OCI-LY1 (cell line): ENCODE results near the gene FXYD6.

Source experiments
- H2AFZ ChIP-seq: fragments of 200-600 bp; sonication (generic), shearing (Covaris generic); 2 replicates; pipeline ENCODE4 v1.6.0; 2014; ENCODE audit warnings: antibody characterized with exemption, mild to moderate bottlenecking, low read length
- H3F3A ChIP-seq: fragments of 200-600 bp; sonication (generic), shearing (Covaris generic); 2 replicates; pipeline ENCODE4 v1.6.0; 2014; ENCODE audit warnings: mild to moderate bottlenecking, antibody characterized with exemption, low read length, moderate library complexity; ENCODE audit not compliant: insufficient read depth
- H3K27ac ChIP-seq: fragments of 200-600 bp; sonication (generic); 2 replicates; pipeline ENCODE4 v1.5.1; 2014; ENCODE audit warnings: low read length, mixed run types, mild to moderate bottlenecking, low read depth; ENCODE audit not compliant: poor library complexity, severe bottlenecking
- H3K27me3 ChIP-seq: fragments of 200-600 bp; sonication (generic); 2 replicates; pipeline ENCODE4 v1.6.0; 2014; ENCODE audit warnings: antibody characterized with exemption, mild to moderate bottlenecking, low read length, moderate library complexity; ENCODE audit not compliant: insufficient read depth
- H3K36me3 ChIP-seq: fragments of 200-600 bp; sonication (generic); 2 replicates; pipeline ENCODE4 v1.6.1; 2014; ENCODE audit warnings: mild to moderate bottlenecking, antibody characterized with exemption, low read length, moderate library complexity, mixed read lengths; ENCODE audit not compliant: insufficient read depth
- H3K4me1 ChIP-seq: fragments of 200-600 bp; sonication (generic); 2 replicates; pipeline ENCODE4 v1.5.1; 2014; ENCODE audit warnings: mild to moderate bottlenecking, low read length, moderate library complexity; ENCODE audit not compliant: insufficient read depth, severe bottlenecking
- H3K4me2 ChIP-seq: fragments of 200-600 bp; sonication (generic), shearing (Covaris generic); 2 replicates; pipeline ENCODE4 v1.6.1; 2014; ENCODE audit warnings: low read length
- H3K4me3 ChIP-seq: fragments of 200-600 bp; sonication (generic); 2 replicates; pipeline ENCODE4 v1.5.1; 2014; ENCODE audit warnings: low read length, low read depth, mild to moderate bottlenecking, mixed read lengths; ENCODE audit not compliant: poor library complexity, severe bottlenecking
- H3K79me2 ChIP-seq: fragments of 200-600 bp; shearing (Covaris generic); 2 replicates; pipeline ENCODE4 v1.6.1; 2016; ENCODE audit warnings: mixed run types, low read length, mixed read lengths; ENCODE audit not compliant: insufficient read depth
- H3K9ac ChIP-seq: fragments of 200-600 bp; sonication (generic), shearing (Covaris generic); 2 replicates; pipeline ENCODE4 v1.6.1; 2014; ENCODE audit warnings: mild to moderate bottlenecking, low read length, mixed read lengths
- H3K9me2 ChIP-seq: fragments of 200-600 bp; sonication (generic), shearing (Covaris generic); 2 replicates; pipeline ENCODE4 v1.6.1; 2014; ENCODE audit warnings: low read depth, mild to moderate bottlenecking, low read length, mixed read lengths
- H3K9me3 ChIP-seq: fragments of 200-600 bp; shearing (Covaris generic); 2 replicates; pipeline ENCODE4 v1.6.1; 2014; ENCODE audit warnings: low read length, mixed read lengths
- H4K20me1 ChIP-seq: fragments of 200-600 bp; sonication (generic), shearing (Covaris generic); 2 replicates; pipeline ENCODE4 v1.6.0; 2016; ENCODE audit warnings: mild to moderate bottlenecking, low read length; ENCODE audit not compliant: insufficient read depth
- CTCF ChIP-seq: fragments of 200-600 bp; sonication (generic), shearing (Covaris generic); IDR thresholded peaks from 2 replicates; pipeline ENCODE4 v1.5.1; 2017; ENCODE audit warnings: mild to moderate bottlenecking, antibody characterized with exemption, low read length, moderate library complexity, mixed read lengths
- EZH2 ChIP-seq: fragments of 200-600 bp; sonication (generic), shearing (Covaris generic); IDR thresholded peaks from 2 replicates; pipeline ENCODE4 v1.8.0; 2017; ENCODE audit warnings: borderline replicate concordance, mixed run types, mild to moderate bottlenecking, antibody characterized with exemption, low read length, moderate library complexity, mixed read lengths

Gene FXYD6

GRCh38 chr11:117820071-117820470 lies 56.4 kb downstream of the FXYD6 start:
- Histone ChIP-seq H3F3A (no peaks in the 10 kb centered on the region), H4K20me1 (no peaks in the 10 kb centered on the region), H3K27me3 (no peaks in the 10 kb centered on the region), H3K9ac (no peak overlapping the region), H3K9me3 (no peaks in the 10 kb centered on the region), H3K9me2 (no peaks in the 10 kb centered on the region), H3K4me3 (no peak overlapping the region), H3K27ac (no peak overlapping the region), H3K36me3 (no peaks in the 10 kb centered on the region), H3K79me2 (no peaks in the 10 kb centered on the region), H2AFZ (no peak overlapping the region), H3K4me2 (no peak overlapping the region), H3K4me1 (peaks cover 3% of the 10 kb centered on the region)
- TF ChIP-seq CTCF (no peak), EZH2 (no peak)

GRCh38 chr11:117819096-117820040 lies 57.1 kb downstream of the FXYD6 start:
- no peaks in the 10 kb centered on the region for H3K9me3 ChIP-seq
- no peak overlapping the region for H3K4me2 ChIP-seq
- H3K9ac ChIP-seq = no peak overlapping the region
- H3K9me2 ChIP-seq = no peaks in the 10 kb centered on the region
- H3K4me3 ChIP-seq = no peak overlapping the region
- H3K36me3 ChIP-seq = no peaks in the 10 kb centered on the region
- peaks cover 10% of the 10 kb centered on the region for H3K4me1 ChIP-seq
- H2AFZ ChIP-seq = no peak overlapping the region
- TF ChIP-seq CTCF = peak; percentile 42
- TF ChIP-seq EZH2 = no peak
- no peak overlapping the region for H3K27ac ChIP-seq
- no peaks in the 10 kb centered on the region for H3K27me3 ChIP-seq
- H3K79me2 ChIP-seq = no peaks in the 10 kb centered on the region
- H3F3A ChIP-seq = no peaks in the 10 kb centered on the region
- no peaks in the 10 kb centered on the region for H4K20me1 ChIP-seq

- H3F3A ChIP-seq = no peaks in the 10 kb centered on the region
- no peak overlapping the region for H3K27ac ChIP-seq
- no peak overlapping the region for H2AFZ ChIP-seq
- H3K4me2 ChIP-seq = no peak overlapping the region
- no peaks in the 10 kb centered on the region for H3K9me2 ChIP-seq
- no peaks in the 10 kb centered on the region for H3K27me3 ChIP-seq
- H3K4me3 ChIP-seq = no peak overlapping the region
- H4K20me1 ChIP-seq = no peaks in the 10 kb centered on the region
- H3K4me1 ChIP-seq = peaks cover 11% of the 10 kb centered on the region
- H3K79me2 ChIP-seq = no peaks in the 10 kb centered on the region
- no peak for TF ChIP-seq EZH2
- no peak for TF ChIP-seq CTCF
- H3K36me3 ChIP-seq = no peaks in the 10 kb centered on the region
- H3K9me3 ChIP-seq = no peaks in the 10 kb centered on the region
- H3K9ac ChIP-seq = no peak overlapping the region
Observed at GRCh38 chr11:117818041-117818873, 58.2 kb downstream of the FXYD6 start.
